Brain microvascular endothelial cell (primary cell): ENCODE measurements around the gene DLG5.

Experiments
- DNase-seq: peaks from one replicate; pipeline ENCODE4 v3.0.0-alpha.2; 2020
- H3K27ac ChIP-seq: fragments of 250-450 bp; sonication (Bioruptor Pico); 2 replicates; pipeline ENCODE4 v1.5.1; 2020; ENCODE audit warnings: mild to moderate bottlenecking, moderate library complexity
- H3K27me3 ChIP-seq: fragments of 250-450 bp; sonication (Bioruptor Pico); replicated peaks from 2 replicates; pipeline ENCODE4 v1.5.1; 2020; ENCODE audit warnings: mild to moderate bottlenecking
- H3K36me3 ChIP-seq: fragments of 250-450 bp; sonication (Bioruptor Pico); replicated peaks from 2 replicates; pipeline ENCODE4 v1.5.1; 2020; ENCODE audit warnings: mild to moderate bottlenecking
- H3K4me3 ChIP-seq: 2 replicates; pipeline ENCODE4 v1.5.1; 2011; ENCODE audit warnings: low read depth, mild to moderate bottlenecking, control low read depth, low read length, moderate library complexity
- in situ Hi-C: cut with HindIII; loops from 2 replicates; pipeline ENCODE4 v1.10.0; 2017; ENCODE audit warnings: low sequenced_read_pairs, low pct_ligation_motif_present
- TF ChIP-seq, protein P1 (sequence below): IDR thresholded peaks from 2 replicates; pipeline ENCODE4 v1.5.1; 2011; ENCODE audit warnings: low read depth, mild to moderate bottlenecking, moderate library complexity, low read length, control low read depth, inconsistent platforms; ENCODE audit errors: missing control alignments

The DLG5 gene

DNA sequence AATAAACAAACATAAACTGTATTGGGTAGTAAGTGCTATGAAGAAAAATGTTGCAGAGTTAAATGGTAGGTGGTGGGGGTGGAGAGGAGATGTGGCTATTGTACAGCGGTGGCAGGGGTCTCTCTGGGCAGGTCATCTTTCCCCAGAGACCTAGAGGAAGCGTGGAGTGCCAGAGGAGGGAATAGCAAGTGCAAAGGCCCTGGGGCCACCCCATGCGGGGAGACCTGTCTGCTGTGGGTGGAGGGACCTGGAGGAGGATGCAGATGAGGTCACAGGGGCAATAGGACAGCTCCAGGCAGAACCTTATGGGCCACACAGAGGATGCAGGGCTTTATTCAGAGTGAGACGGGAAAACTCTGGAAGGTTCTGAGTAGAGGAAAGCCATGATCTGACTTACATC, 47.5 kb downstream of the DLG5 start:
- no peaks in the 10 kb centered on the region for H3K36me3 ChIP-seq
- no peak overlapping the region for H3K4me3 ChIP-seq
- H3K27ac ChIP-seq = no peak overlapping the region
- TF ChIP-seq, protein P1, sequence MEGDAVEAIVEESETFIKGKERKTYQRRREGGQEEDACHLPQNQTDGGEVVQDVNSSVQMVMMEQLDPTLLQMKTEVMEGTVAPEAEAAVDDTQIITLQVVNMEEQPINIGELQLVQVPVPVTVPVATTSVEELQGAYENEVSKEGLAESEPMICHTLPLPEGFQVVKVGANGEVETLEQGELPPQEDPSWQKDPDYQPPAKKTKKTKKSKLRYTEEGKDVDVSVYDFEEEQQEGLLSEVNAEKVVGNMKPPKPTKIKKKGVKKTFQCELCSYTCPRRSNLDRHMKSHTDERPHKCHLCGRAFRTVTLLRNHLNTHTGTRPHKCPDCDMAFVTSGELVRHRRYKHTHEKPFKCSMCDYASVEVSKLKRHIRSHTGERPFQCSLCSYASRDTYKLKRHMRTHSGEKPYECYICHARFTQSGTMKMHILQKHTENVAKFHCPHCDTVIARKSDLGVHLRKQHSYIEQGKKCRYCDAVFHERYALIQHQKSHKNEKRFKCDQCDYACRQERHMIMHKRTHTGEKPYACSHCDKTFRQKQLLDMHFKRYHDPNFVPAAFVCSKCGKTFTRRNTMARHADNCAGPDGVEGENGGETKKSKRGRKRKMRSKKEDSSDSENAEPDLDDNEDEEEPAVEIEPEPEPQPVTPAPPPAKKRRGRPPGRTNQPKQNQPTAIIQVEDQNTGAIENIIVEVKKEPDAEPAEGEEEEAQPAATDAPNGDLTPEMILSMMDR = no peak
- in situ Hi-C loops = no loop called here
- no peak for DNase-seq
- no peaks in the 10 kb centered on the region for H3K27me3 ChIP-seq

GRCh38 chr10:77877441-77878344, 48.9 kb downstream of the DLG5 start:
- TF ChIP-seq, protein P1 = peak; percentile 15
- in situ Hi-C loops = no loop called here
- no peak overlapping the region for H3K27ac ChIP-seq
- no peaks in the 10 kb centered on the region for H3K27me3 ChIP-seq
- no peaks in the 10 kb centered on the region for H3K36me3 ChIP-seq
- peak; percentile 44 for DNase-seq
- no peak overlapping the region for H3K4me3 ChIP-seq

GRCh38 chr10:77875730-77876129, 50.8 kb downstream of the DLG5 start:
- H3K4me3 ChIP-seq = no peak overlapping the region
- H3K27me3 ChIP-seq = no peaks in the 10 kb centered on the region
- in situ Hi-C loops = no loop called here
- no peaks in the 10 kb centered on the region for H3K36me3 ChIP-seq
- H3K27ac ChIP-seq = no peak overlapping the region
- no peak for DNase-seq
- TF ChIP-seq, protein P1 = no peak

- in situ Hi-C loops = no loop called here
- H3K4me3 ChIP-seq = no peak overlapping the region
- no peak for DNase-seq
- H3K36me3 ChIP-seq = no peaks in the 10 kb centered on the region
- H3K27me3 ChIP-seq = no peaks in the 10 kb centered on the region
- no peak overlapping the region for H3K27ac ChIP-seq
- TF ChIP-seq, protein P1 = no peak
Observed at GRCh38 chr10:77874872-77875271, 51.7 kb downstream of the DLG5 start.

DNA sequence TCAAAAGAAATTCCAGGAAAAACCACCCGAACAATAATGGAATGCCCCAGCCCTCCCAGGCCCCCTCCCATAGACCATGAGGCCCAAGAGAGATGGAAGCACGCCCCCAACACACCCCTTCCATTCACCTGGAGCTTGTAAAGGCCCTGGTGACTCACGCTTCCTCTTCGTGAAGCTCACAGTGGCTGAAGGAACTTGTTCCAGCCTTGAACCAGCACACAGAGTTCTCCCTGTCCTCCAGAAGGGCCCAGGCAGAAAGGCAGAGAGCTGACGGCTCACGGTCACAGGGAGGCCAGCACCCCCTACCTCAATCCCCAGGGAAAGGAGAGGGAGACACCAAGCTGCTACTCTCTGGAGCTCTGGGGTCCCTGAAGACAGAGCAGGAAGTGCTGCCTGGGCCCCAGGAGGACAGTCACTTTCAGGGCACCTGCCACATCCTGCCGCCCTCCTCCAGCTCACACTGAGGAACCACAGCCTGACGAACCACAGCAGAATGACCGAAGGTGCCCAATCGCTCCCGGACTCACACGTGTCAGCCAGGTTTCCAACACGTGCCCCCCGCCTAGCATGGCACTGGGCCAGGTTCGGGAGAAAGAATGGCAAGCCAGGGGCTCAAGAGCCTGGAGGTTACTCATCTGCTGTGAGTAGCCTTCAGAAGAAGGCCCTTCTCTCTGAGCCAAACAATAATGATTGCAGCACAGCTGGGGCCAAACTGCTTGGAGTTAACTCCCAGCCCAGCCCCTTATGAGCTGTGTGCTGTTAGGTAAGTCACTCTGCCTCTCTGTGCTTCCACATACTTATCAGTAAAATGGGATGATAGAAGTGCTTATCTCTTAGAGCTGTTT, 52.8 kb downstream of the DLG5 start:
- no peaks in the 10 kb centered on the region for H3K36me3 ChIP-seq
- peak; percentile 23 for DNase-seq
- TF ChIP-seq, protein P1 = no peak

More for the DNA sequence above, 52.8 kb downstream of the DLG5 start:
- Histone ChIP-seq H3K4me3 (no peak overlapping the region), H3K27me3 (no peaks in the 10 kb centered on the region), H3K27ac (no peak overlapping the region)
- in situ Hi-C loops = no loop called here
